Ishikawa (cell line): ENCODE results near the gene NACC2.

Experiments
- CEBPB ChIP-seq: IDR thresholded peaks from 2 replicates; pipeline ENCODE4 v1.6.1; 2012
- CREB1 ChIP-seq: IDR thresholded peaks from 2 replicates; pipeline ENCODE4 v1.6.1; 2012; ENCODE audit warnings: low read depth
- EGR1 ChIP-seq: IDR thresholded peaks from 2 replicates; pipeline ENCODE4 v1.6.1; 2012
- EP300 ChIP-seq: IDR thresholded peaks from 2 replicates; pipeline ENCODE4 v1.6.1; 2012; ENCODE audit warnings: borderline replicate concordance
- FOXM1 ChIP-seq: IDR thresholded peaks from 2 replicates; pipeline ENCODE4 v1.6.1; 2012; ENCODE audit warnings: low read depth, borderline replicate concordance
- NFIC ChIP-seq: IDR thresholded peaks from 2 replicates; pipeline ENCODE4 v1.6.1; 2012
- RAD21 ChIP-seq: IDR thresholded peaks from 2 replicates; pipeline ENCODE4 v1.6.1; 2012; ENCODE audit warnings: low read depth
- TAF1 ChIP-seq: IDR thresholded peaks from 2 replicates; pipeline ENCODE4 v1.6.1; 2012; ENCODE audit warnings: low read depth, mild to moderate bottlenecking
- TCF12 ChIP-seq: IDR thresholded peaks from 2 replicates; pipeline ENCODE4 v1.6.1; 2012; ENCODE audit warnings: low read depth
- TEAD4 ChIP-seq: IDR thresholded peaks from 2 replicates; pipeline ENCODE4 v1.6.1; 2012
- YY1 ChIP-seq: IDR thresholded peaks from 2 replicates; pipeline ENCODE4 v1.6.1; 2012; ENCODE audit warnings: low read depth
- ZBTB7A ChIP-seq: IDR thresholded peaks from 2 replicates; pipeline ENCODE4 v1.6.1; 2012; ENCODE audit warnings: low read depth
- TF ChIP-seq, protein P1 (sequence below): IDR thresholded peaks from 2 replicates; pipeline ENCODE4 v1.6.1; 2012
- TF ChIP-seq, protein P2 (sequence below): IDR thresholded peaks from 2 replicates; pipeline ENCODE4 v1.6.1; 2012
- TF ChIP-seq, protein P3 (sequence below): IDR thresholded peaks from 2 replicates; pipeline ENCODE4 v1.6.1; 2012; ENCODE audit warnings: low read depth, mild to moderate bottlenecking

NACC2 gene

DNA sequence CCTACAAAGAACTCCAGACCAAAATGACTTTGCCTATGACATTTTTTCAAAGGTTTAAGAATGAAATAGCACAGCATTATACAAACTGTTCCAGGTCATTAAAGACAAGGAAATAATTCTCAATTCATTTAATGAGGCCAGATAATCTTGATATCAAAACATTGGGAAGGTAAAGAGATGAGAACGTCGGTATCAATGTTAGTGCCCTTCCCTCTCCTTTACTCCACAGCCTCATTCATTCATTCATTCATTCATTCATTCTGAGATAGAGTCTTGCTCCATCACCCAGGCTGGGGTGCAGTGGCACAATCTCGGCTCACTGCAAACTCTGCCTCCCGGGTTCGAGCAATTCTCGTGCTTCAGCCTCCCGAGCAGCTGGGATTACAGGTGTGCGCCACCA lies 64.0 kb downstream of the NACC2 start:
- TF ChIP-seq, protein P1, sequence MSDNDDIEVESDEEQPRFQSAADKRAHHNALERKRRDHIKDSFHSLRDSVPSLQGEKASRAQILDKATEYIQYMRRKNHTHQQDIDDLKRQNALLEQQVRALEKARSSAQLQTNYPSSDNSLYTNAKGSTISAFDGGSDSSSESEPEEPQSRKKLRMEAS: no peak
- TF ChIP-seq EP300 (no peak), TEAD4 (no peak), EGR1 (no peak), NFIC (no peak), TCF12 (no peak), TAF1 (no peak), CEBPB (no peak)

DNA sequence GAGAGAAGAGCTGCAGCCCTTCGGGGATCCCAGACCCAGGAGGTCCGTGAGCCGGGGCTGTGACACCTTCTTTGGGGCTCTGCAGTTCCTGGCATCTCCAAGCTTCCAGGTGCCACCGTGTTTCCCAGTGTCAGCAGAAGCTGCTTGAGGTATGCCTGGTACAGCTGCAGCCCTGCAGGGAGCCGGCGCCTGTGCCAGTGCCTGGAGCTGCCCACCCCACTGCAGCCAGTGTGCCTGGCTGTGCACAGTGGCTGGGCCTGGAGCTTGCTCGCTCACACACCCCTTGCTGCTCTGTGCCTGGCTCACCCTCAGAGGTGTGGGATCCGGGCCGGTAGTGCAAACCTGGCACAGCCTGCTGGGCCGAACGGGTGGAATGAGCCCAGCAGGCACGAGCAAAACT lies 65.5 kb downstream of the NACC2 start:
- TF ChIP-seq TCF12: no peak
- no peak for TF ChIP-seq EP300
- TF ChIP-seq, protein P2, sequence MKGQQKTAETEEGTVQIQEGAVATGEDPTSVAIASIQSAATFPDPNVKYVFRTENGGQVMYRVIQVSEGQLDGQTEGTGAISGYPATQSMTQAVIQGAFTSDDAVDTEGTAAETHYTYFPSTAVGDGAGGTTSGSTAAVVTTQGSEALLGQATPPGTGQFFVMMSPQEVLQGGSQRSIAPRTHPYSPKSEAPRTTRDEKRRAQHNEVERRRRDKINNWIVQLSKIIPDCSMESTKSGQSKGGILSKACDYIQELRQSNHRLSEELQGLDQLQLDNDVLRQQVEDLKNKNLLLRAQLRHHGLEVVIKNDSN: no peak
- TF ChIP-seq, protein P1: no peak
- no peak for TF ChIP-seq RAD21
- no peak for TF ChIP-seq FOXM1
- TF ChIP-seq TAF1: no peak
- TF ChIP-seq YY1: no peak

DNA sequence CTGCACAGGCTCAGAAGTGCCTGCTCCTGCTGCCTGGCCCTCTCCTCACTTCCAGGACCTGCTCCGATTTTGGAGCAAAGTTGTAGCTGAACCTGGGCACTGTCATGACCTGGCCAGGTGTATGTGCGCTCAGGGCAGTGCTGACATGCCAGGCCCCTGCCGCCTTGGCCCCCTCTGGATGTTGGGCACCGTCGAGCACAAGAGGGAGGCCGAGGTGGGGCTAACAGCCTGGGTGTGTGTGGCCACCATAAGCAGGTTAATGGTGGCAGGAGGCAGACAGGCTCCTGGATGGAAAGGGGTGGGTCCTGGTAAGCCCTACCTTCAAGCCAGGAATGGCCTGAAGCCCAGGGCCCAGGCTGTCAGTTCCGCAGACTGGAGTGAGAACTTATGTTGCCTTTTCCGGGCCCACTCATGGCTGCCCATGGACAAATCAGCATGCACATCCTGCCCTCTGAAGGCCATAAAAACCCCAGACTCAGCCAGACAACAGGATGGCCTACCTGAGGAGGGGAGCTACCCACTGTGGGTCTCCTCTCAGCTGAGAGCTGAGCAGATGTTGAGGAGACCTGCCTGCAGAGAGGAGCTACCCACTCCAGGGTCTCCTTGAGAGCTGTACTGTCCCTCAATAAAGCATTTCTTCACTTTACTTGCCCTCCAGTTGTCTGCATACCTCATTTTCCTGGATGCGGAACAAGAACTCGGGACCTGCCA lies 66.2 kb downstream of the NACC2 start:
- TF ChIP-seq TAF1 (no peak), NFIC (no peak), TEAD4 (no peak), FOXM1 (no peak), CREB1 (no peak), YY1 (no peak), ZBTB7A (no peak), EP300 (no peak), RAD21 (no peak), CEBPB (no peak), EGR1 (no peak)
- TF ChIP-seq, protein P3, sequence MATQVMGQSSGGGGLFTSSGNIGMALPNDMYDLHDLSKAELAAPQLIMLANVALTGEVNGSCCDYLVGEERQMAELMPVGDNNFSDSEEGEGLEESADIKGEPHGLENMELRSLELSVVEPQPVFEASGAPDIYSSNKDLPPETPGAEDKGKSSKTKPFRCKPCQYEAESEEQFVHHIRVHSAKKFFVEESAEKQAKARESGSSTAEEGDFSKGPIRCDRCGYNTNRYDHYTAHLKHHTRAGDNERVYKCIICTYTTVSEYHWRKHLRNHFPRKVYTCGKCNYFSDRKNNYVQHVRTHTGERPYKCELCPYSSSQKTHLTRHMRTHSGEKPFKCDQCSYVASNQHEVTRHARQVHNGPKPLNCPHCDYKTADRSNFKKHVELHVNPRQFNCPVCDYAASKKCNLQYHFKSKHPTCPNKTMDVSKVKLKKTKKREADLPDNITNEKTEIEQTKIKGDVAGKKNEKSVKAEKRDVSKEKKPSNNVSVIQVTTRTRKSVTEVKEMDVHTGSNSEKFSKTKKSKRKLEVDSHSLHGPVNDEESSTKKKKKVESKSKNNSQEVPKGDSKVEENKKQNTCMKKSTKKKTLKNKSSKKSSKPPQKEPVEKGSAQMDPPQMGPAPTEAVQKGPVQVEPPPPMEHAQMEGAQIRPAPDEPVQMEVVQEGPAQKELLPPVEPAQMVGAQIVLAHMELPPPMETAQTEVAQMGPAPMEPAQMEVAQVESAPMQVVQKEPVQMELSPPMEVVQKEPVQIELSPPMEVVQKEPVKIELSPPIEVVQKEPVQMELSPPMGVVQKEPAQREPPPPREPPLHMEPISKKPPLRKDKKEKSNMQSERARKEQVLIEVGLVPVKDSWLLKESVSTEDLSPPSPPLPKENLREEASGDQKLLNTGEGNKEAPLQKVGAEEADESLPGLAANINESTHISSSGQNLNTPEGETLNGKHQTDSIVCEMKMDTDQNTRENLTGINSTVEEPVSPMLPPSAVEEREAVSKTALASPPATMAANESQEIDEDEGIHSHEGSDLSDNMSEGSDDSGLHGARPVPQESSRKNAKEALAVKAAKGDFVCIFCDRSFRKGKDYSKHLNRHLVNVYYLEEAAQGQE: no peak
- TF ChIP-seq, protein P2: no peak
- TF ChIP-seq, protein P1: no peak

DNA sequence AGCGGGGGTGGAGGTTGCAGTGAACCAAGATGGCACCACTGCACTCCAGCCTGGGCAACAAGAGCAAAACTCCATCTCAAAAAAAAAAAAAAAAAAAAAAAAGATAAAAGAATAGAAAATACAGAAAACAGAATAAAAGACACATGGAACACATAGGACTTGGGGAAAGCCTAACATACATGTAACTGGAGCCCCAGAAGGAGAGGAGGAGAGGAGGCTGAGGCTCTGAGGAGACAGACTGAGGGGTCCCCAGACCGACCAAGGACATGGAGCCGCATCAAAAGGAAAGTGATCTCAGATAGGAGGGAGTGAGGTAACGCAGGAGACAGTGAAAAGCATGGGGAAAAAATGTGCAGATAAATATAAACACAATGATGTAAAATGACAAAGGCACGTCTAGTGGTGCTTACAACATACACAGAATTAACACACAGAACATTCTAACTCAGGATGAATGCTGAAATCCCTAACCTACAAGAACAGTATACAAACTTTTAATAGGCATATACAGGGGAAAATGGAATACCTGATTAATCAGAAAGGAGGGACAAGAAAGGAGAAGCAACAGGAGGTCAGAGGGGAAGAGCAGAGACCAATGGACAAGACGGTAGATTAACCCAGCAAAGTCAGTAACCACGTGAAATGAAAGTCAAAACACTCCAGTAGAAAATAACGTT lies 68.7 kb downstream of the NACC2 start:
- TF ChIP-seq CEBPB (no peak), NFIC (no peak), TEAD4 (no peak), EP300 (no peak), RAD21 (no peak), ZBTB7A (no peak), YY1 (no peak), EGR1 (no peak), CREB1 (no peak), TAF1 (no peak), FOXM1 (no peak), TCF12 (no peak)
- TF ChIP-seq, protein P1: no peak
- TF ChIP-seq, protein P3: no peak
- TF ChIP-seq, protein P2: no peak

DNA sequence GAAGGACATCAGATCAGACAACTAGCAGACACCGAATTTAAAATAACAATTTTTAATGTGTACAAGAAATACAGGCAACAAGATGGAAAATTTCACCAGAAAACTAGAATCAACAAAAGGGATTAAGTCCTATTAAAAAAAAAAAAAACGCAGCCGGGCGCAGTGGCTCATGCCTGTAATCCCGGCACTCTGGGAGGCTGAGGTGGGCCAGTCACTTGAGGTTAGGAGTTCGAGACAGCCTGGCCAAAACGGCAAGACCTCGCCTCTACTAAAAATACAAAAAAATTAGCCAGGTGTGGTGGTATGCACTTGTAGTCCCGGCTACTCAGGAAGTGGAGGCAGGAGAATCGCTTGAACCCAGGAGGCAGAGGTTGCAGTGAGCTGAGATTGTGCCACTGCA lies 69.6 kb downstream of the NACC2 start:
- TF ChIP-seq ZBTB7A: no peak
